HCT116 (cell line): ENCODE data around the gene GTF3C1. TPM values are rescaled to one million over a fixed set of nuclear protein-coding genes. Genes with fewer than 3 reads are reported as not detected.

Experiments used
- ATAC-seq: fragments of 200-7000 bp; cut with Tn5 transposase; 2 replicates; pipeline ENCODE4 v1.9.1; 2020; ENCODE audit warnings: mild to moderate bottlenecking, moderate library complexity
- BruUV-seq: library from RNA; stranded (reverse); fragments of 400-500 nt; replicated peaks from 2 replicates; lab custom pipeline; 2021; lab: Mats Ljungman, UMichigan
- CTCF ChIA-PET: fragments of 300-600 bp; sonication (Branson Sonifier 250); formaldehyde crosslinking; loops from one replicate; lab custom pipeline; 2021; ENCODE audit warnings: antibody characterized with exemption; lab: Charles Lee
- POLR2A ChIA-PET: fragments of 300-600, 350-600 bp; sonication (Branson Sonifier 250); formaldehyde crosslinking; loops from one replicate; lab custom pipeline; 2021; ENCODE audit warnings: antibody characterized with exemption; lab: Charles Lee
- RAD21 ChIA-PET, 2 experiments: fragments of 300-600 bp; sonication (Branson Sonifier 250); formaldehyde crosslinking; loops; one replicate each; lab custom pipeline; 2023; ENCODE audit warnings: low total read pairs in 2 of 2; ENCODE audit not compliant: uncharacterized antibody in 2 of 2, unreplicated experiment in 2 of 2, low non-redundant PET in 1 of 2; lab: Charles Lee
- DNase-seq: peaks from one replicate; pipeline ENCODE4 v3.0.0-alpha.2; 2010; ENCODE audit warnings: low read depth, low spot score
- H2AFZ ChIP-seq: fragments of 200-600 bp; shearing (Covaris generic), sonication (generic); 2 replicates; pipeline ENCODE4 v1.6.1; 2017; ENCODE audit warnings: low read depth, mixed run types, mixed read lengths, antibody characterized with exemption, low read length; ENCODE audit not compliant: poor library complexity, severe bottlenecking
- H3K27ac ChIP-seq: 2 replicates; pipeline ENCODE4 v1.5.1; 2012; ENCODE audit warnings: low read depth, low read length
- H3K27me3 ChIP-seq: fragments of 200-600 bp; sonication (generic); 2 replicates; pipeline ENCODE4 v1.6.1; 2016; ENCODE audit warnings: mixed run types, low read length, mixed read lengths; ENCODE audit not compliant: insufficient read depth
- H3K36me3 ChIP-seq, 2 experiments: fragments of 200-500 bp in 1 of 2; fragments of 200-600 bp in 1 of 2; sonication (Bioruptor generic) in 1 of 2; sonication (generic) in 1 of 2; 2 replicates each; pipeline versions ENCODE4 v1.5.1 to v1.6.1; 2014 to 2016; ENCODE audit warnings: low read length in 2 of 2, inconsistent platforms in 1 of 2, mixed read lengths in 1 of 2, mixed run types in 1 of 2; ENCODE audit not compliant: insufficient read depth in 2 of 2, control insufficient read depth in 1 of 2
- H3K4me1 ChIP-seq, 2 experiments: fragments of 200-600 bp in 1 of 2; sonication (generic) in 1 of 2; 2 replicates each; pipeline versions ENCODE4 v1.5.1 to v1.6.1; 2012 to 2017; ENCODE audit warnings: low read length in 2 of 2, inconsistent platforms in 1 of 2, mild to moderate bottlenecking in 1 of 2, mixed read lengths in 1 of 2, mixed run types in 1 of 2, moderate library complexity in 1 of 2; ENCODE audit not compliant: insufficient read depth in 2 of 2, control insufficient read depth in 1 of 2
- H3K4me2 ChIP-seq: fragments of 200-600 bp; sonication (generic); 2 replicates; pipeline ENCODE4 v1.6.1; 2017; ENCODE audit warnings: mixed run types, low read length, mixed read lengths
- H3K4me3 ChIP-seq, 2 experiments: fragments of 200-600 bp in 1 of 2; sonication (generic) in 1 of 2; replicated peaks in 1 of 2; 2 replicates each; pipeline ENCODE4 v1.5.1; 2011 to 2016; ENCODE audit warnings: low read length in 2 of 2, control low read depth in 1 of 2, low read depth in 1 of 2, mild to moderate bottlenecking in 1 of 2, mixed read lengths in 1 of 2, mixed run types in 1 of 2
- H3K79me2 ChIP-seq: fragments of 200-600 bp; sonication (generic); 2 replicates; pipeline ENCODE4 v1.6.1; 2017; ENCODE audit warnings: mild to moderate bottlenecking, mixed run types, low read length, moderate library complexity, mixed read lengths; ENCODE audit not compliant: insufficient read depth
- H3K9ac ChIP-seq: fragments of 200-600 bp; sonication (generic); 2 replicates; pipeline ENCODE4 v1.6.1; 2016; ENCODE audit warnings: low read length, mixed read lengths
- H3K9me2 ChIP-seq: fragments of 200-600 bp; sonication (generic), shearing (Covaris generic); 2 replicates; pipeline ENCODE4 v1.6.1; 2017; ENCODE audit warnings: mixed run types, mild to moderate bottlenecking, moderate library complexity; ENCODE audit not compliant: insufficient read depth
- H3K9me3 ChIP-seq, 2 experiments: fragments of 200-500 bp in 1 of 2; fragments of 200-600 bp in 1 of 2; sonication (Bioruptor generic) in 1 of 2; sonication (generic) in 1 of 2; 2 replicates each; pipeline ENCODE4 v1.6.1; 2014 to 2017; ENCODE audit warnings: low read length in 2 of 2, mixed read lengths in 2 of 2, inconsistent platforms in 1 of 2, low read depth in 1 of 2, mild to moderate bottlenecking in 1 of 2, mixed run types in 1 of 2, moderate library complexity in 1 of 2; ENCODE audit not compliant: control insufficient read depth in 1 of 2, insufficient read depth in 1 of 2
- H4K20me1 ChIP-seq: fragments of 200-600 bp; sonication (generic), shearing (Covaris generic); 2 replicates; pipeline ENCODE4 v1.6.1; 2017; ENCODE audit warnings: mixed run types, mild to moderate bottlenecking, moderate library complexity; ENCODE audit not compliant: insufficient read depth
- ATF3 ChIP-seq: IDR thresholded peaks from 2 replicates; pipeline ENCODE4 v1.6.1; 2012
- CEBPB ChIP-seq: IDR thresholded peaks from 2 replicates; pipeline ENCODE4 v1.6.1; 2012; ENCODE audit warnings: low read depth
- CTCF ChIP-seq, 3 experiments: fragments of 200-600 bp in 1 of 3; sonication (generic) in 1 of 3; IDR thresholded peaks in 2 of 3; conservative IDR thresholded peaks in 1 of 3; 2 replicates each; pipeline ENCODE4 v1.5.1; 2012 to 2017; ENCODE audit warnings: low read depth in 2 of 3, low read length in 2 of 3, antibody characterized with exemption in 1 of 3, borderline replicate concordance in 1 of 3, control low read depth in 1 of 3, mild to moderate bottlenecking in 1 of 3, mixed read lengths in 1 of 3, mixed run types in 1 of 3, moderate library complexity in 1 of 3; ENCODE audit not compliant: insufficient read depth in 1 of 3
- EGR1 ChIP-seq: IDR thresholded peaks from 2 replicates; pipeline ENCODE4 v1.6.1; 2012; ENCODE audit warnings: low read depth
- ELF1 ChIP-seq: IDR thresholded peaks from 2 replicates; pipeline ENCODE4 v1.6.1; 2012; ENCODE audit warnings: low read depth, borderline replicate concordance
- EZH2 ChIP-seq: fragments of 200-600 bp; sonication (generic); IDR thresholded peaks from 2 replicates; pipeline ENCODE4 v1.6.1; 2017; ENCODE audit warnings: antibody characterized with exemption, mixed run types
- EZH2phosphoT487 ChIP-seq: fragments of 200-600 bp; IDR thresholded peaks from 2 replicates; pipeline ENCODE4 v1.6.1; 2018; ENCODE audit warnings: antibody characterized with exemption, borderline replicate concordance
- JUND ChIP-seq: IDR thresholded peaks from 2 replicates; pipeline ENCODE4 v1.6.1; 2012
- POLR2A ChIP-seq: IDR thresholded peaks from 2 replicates; pipeline ENCODE4 v1.7.0; 2011; ENCODE audit warnings: borderline replicate concordance; ENCODE audit not compliant: insufficient read depth, insufficient read length; ENCODE audit errors: extremely low read depth
- RAD21 ChIP-seq: IDR thresholded peaks from 2 replicates; pipeline ENCODE4 v1.6.1; 2012; ENCODE audit warnings: low read depth, mild to moderate bottlenecking
- REST ChIP-seq: IDR thresholded peaks from 2 replicates; pipeline ENCODE4 v1.6.1; 2012; ENCODE audit warnings: low read depth
- SIN3A ChIP-seq: IDR thresholded peaks from 2 replicates; pipeline ENCODE4 v1.6.1; 2012; ENCODE audit warnings: low read depth
- SP1 ChIP-seq: IDR thresholded peaks from 2 replicates; pipeline ENCODE4 v1.6.1; 2012; ENCODE audit warnings: low read depth
- TCF7L2 ChIP-seq: IDR thresholded peaks from 2 replicates; pipeline ENCODE4 v1.7.0; 2011; ENCODE audit warnings: borderline replicate concordance, inconsistent platforms; ENCODE audit not compliant: insufficient read depth, insufficient read length; ENCODE audit errors: extremely low read depth
- YY1 ChIP-seq: IDR thresholded peaks from 2 replicates; pipeline ENCODE4 v1.6.1; 2011; ENCODE audit warnings: low read length, low read depth, moderate library complexity, mild to moderate bottlenecking; ENCODE audit not compliant: insufficient replicate concordance; ENCODE audit errors: extremely low read depth
- ZBTB33 ChIP-seq: IDR thresholded peaks from 2 replicates; pipeline ENCODE4 v1.6.1; 2011; ENCODE audit warnings: mild to moderate bottlenecking, low read length, moderate library complexity; ENCODE audit not compliant: insufficient replicate concordance; ENCODE audit errors: extremely low read depth
- ZFX ChIP-seq: fragments of 450-650 bp; IDR thresholded peaks from 2 replicates; pipeline ENCODE4 v1.6.1; 2017
- ZNF274 ChIP-seq: fragments of 200-500 bp; sonication (Bioruptor generic); IDR thresholded peaks from 2 replicates; pipeline ENCODE4 v1.6.1; 2014; ENCODE audit warnings: mild to moderate bottlenecking, low read depth, low read length, inconsistent platforms
- intact Hi-C: fragments of 100-400 bp; cut with micrococcal nuclease; formaldehyde crosslinking; loops from 2 replicates; pipeline ENCODE4 v1.10.0; 2022
- total RNA-seq: library from RNA; stranded (reverse); gene quantifications from one replicate; pipeline ENCODE4 v1.2.1, GENCODE V29; 2021; ENCODE audit not compliant: unreplicated experiment
- TF ChIP-seq, protein P1 (sequence below): IDR thresholded peaks from 2 replicates; pipeline ENCODE4 v1.6.1; 2012

The GTF3C1 gene
- total RNA-seq, 1 experiment from 2014 or later = 97.5 TPM

GRCh38 chr16:27452569-27453493 is 96.9 kb downstream of the GTF3C1 start:
- POLR2A ChIA-PET = no interaction called here
- no peak overlapping the region for H3K4me2 ChIP-seq
- no peaks in the 10 kb centered on the region for H4K20me1 ChIP-seq
- no peak for TF ChIP-seq RAD21
- no peak for TF ChIP-seq SP1
- no peak for TF ChIP-seq YY1
- TF ChIP-seq ZNF274 = no peak
- TF ChIP-seq EZH2 = no peak
- TF ChIP-seq TCF7L2 = no peak
- no peak for TF ChIP-seq EZH2phosphoT487
- no peak for TF ChIP-seq ATF3
- TF ChIP-seq CEBPB = no peak
- no peak for TF ChIP-seq ZBTB33
- no peak for TF ChIP-seq ELF1
- TF ChIP-seq REST = no peak
- no peak for TF ChIP-seq EGR1
- TF ChIP-seq SIN3A = no peak
- TF ChIP-seq ZFX = no peak
- TF ChIP-seq POLR2A = no peak
- TF ChIP-seq, protein P1, sequence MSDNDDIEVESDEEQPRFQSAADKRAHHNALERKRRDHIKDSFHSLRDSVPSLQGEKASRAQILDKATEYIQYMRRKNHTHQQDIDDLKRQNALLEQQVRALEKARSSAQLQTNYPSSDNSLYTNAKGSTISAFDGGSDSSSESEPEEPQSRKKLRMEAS = no peak
- no peak for TF ChIP-seq JUND
- TF ChIP-seq CTCF (IDR thresholded peaks at IDR 0.05 in 2 of 3, conservative IDR thresholded peaks at IDR 0.05 in 1 of 3; ENCODE audit: borderline replicate concordance in 1 of 3, insufficient read depth in 1 of 3, low read depth in 2 of 3, low read length in 2 of 3) = no peak
- no peak overlapping the region for H3K27ac ChIP-seq
- H2AFZ ChIP-seq = no peak overlapping the region
- intact Hi-C loops = no loop called here
- no peak for DNase-seq
- no peaks in the 10 kb centered on the region for H3K4me1 ChIP-seq
- no peak overlapping the region for H3K9ac ChIP-seq
- H3K27me3 ChIP-seq = no peaks in the 10 kb centered on the region
- no peak overlapping the region for H3K4me3 ChIP-seq
- RAD21 ChIA-PET = no interaction called here
- CTCF ChIA-PET = no interaction called here
- no peaks in the 10 kb centered on the region for H3K79me2 ChIP-seq
- ATAC-seq = no peak
- H3K9me2 ChIP-seq = no peaks in the 10 kb centered on the region
- H3K9me3 ChIP-seq = no peaks in the 10 kb centered on the region
- BruUV-seq = no TSS peak
- H3K36me3 ChIP-seq = no peaks in the 10 kb centered on the region
